GM12878 (cell line): Measurements from ENCODE around the gene WWOX. TPM values are rescaled to one million over a fixed set of nuclear protein-coding genes. Genes with fewer than 3 reads are reported as not detected.

Experiments
- ATAC-seq: fragments of 200-7000 bp; cut with Tn5 transposase; 3 replicates; pipeline ENCODE4 v1.9.1; 2020; ENCODE audit warnings: mild to moderate bottlenecking, moderate library complexity
- BruUV-seq: library from RNA; stranded (reverse); fragments of 400-500 nt; replicated peaks from 2 replicates; lab custom pipeline; 2021; lab: Mats Ljungman, UMichigan
- CTCF ChIA-PET: fragments of 300-600 bp; sonication (Branson Sonifier 250); formaldehyde crosslinking; extraction: SDS; loops from one replicate; lab custom pipeline; 2021; ENCODE audit warnings: inconsistent platforms; lab: Yijun Ruan, JAX
- POLR2A ChIA-PET: fragments of 350-600 bp; formaldehyde crosslinking; extraction: SDS; loops from one replicate; lab custom pipeline; 2021; ENCODE audit warnings: inconsistent platforms; lab: Charles Lee
- RAD21 ChIA-PET: fragments of 300-600 bp; sonication (Branson Sonifier 250); formaldehyde crosslinking; loops from one replicate; lab custom pipeline; 2023; ENCODE audit warnings: antibody characterized with exemption; ENCODE audit not compliant: unreplicated experiment; lab: Charles Lee
- SMC1A ChIA-PET: fragments of 300-600 bp; sonication (Branson Sonifier 250); formaldehyde crosslinking; loops from one replicate; lab custom pipeline; 2023; ENCODE audit not compliant: unreplicated experiment, uncharacterized antibody; lab: Charles Lee
- DNase-seq: peaks from one replicate; pipeline ENCODE4 v3.0.0-alpha.2; 2011; ENCODE audit warnings: low read depth, low spot score
- FAIRE-seq: peaks from 3 replicates; lab custom pipeline; 2011; peaks lifted over from hg19 to GRCh38; lab: Jason Lieb, UNC
- H2AFZ ChIP-seq: 2 replicates; pipeline ENCODE4 v1.6.0; 2011; ENCODE audit warnings: low read depth, low read length, control low read depth; ENCODE audit not compliant: control insufficient read depth
- H3K27ac ChIP-seq: 2 replicates; pipeline ENCODE4 v1.5.1; 2011; ENCODE audit warnings: control low read depth; ENCODE audit not compliant: control insufficient read depth, insufficient read depth
- H3K27me3 ChIP-seq, 2 experiments: replicated peaks in 1 of 2; 2 replicates each; pipeline versions ENCODE4 v1.6.0 to v1.6.1; 2011; ENCODE audit warnings: low read length in 1 of 2; ENCODE audit not compliant: control insufficient read depth in 2 of 2, insufficient read depth in 2 of 2
- H3K36me3 ChIP-seq, 2 experiments: 2 replicates each; pipeline ENCODE4 v1.5.1; 2011; ENCODE audit warnings: low read length in 1 of 2; ENCODE audit not compliant: control insufficient read depth in 2 of 2, insufficient read depth in 2 of 2
- H3K4me1 ChIP-seq: 2 replicates; pipeline ENCODE4 v1.6.1; 2011; ENCODE audit warnings: mild to moderate bottlenecking, low read length, moderate library complexity, mixed read lengths; ENCODE audit not compliant: control insufficient read depth, insufficient read depth
- H3K4me2 ChIP-seq: 2 replicates; pipeline ENCODE4 v1.6.0; 2011; ENCODE audit warnings: control low read depth; ENCODE audit not compliant: control insufficient read depth, insufficient read depth
- H3K4me3 ChIP-seq: fragments of 200-600 bp; sonication (generic); 2 replicates; pipeline ENCODE4 v1.5.1; 2016
- H3K79me2 ChIP-seq: 2 replicates; pipeline ENCODE4 v1.6.0; 2011; ENCODE audit warnings: low read length; ENCODE audit not compliant: control insufficient read depth, insufficient read depth
- H3K9ac ChIP-seq: 2 replicates; pipeline ENCODE4 v1.8.0; 2011; ENCODE audit warnings: low read length, control low read depth, mixed read lengths; ENCODE audit not compliant: control insufficient read depth, insufficient read depth
- H3K9me3 ChIP-seq: replicated peaks from 3 replicates; pipeline ENCODE4 v1.5.1; 2011; ENCODE audit warnings: mild to moderate bottlenecking, low read length; ENCODE audit not compliant: control insufficient read depth, insufficient read depth
- H4K20me1 ChIP-seq: 2 replicates; pipeline ENCODE4 v1.6.0; 2011; ENCODE audit not compliant: control insufficient read depth, insufficient read depth
- BMI1 ChIP-seq: fragments of 450-650 bp; IDR thresholded peaks from 2 replicates; pipeline ENCODE4 v1.6.1; 2016; ENCODE audit warnings: mild to moderate bottlenecking, moderate library complexity, borderline replicate concordance
- GABPA ChIP-seq: IDR thresholded peaks from 2 replicates; pipeline ENCODE4 v1.6.1; 2014; ENCODE audit warnings: antibody characterized with exemption, low read depth, mild to moderate bottlenecking, inconsistent platforms
- SMAD5 ChIP-seq: IDR thresholded peaks from 2 replicates; pipeline ENCODE4 v1.6.1; 2016; ENCODE audit warnings: antibody characterized with exemption, low read depth
- STAT1 ChIP-seq: fragments of 450-650 bp; conservative IDR thresholded peaks from 2 replicates; pipeline ENCODE4 v1.6.1; 2014; ENCODE audit warnings: antibody characterized with exemption, mild to moderate bottlenecking
- SUPT20H ChIP-seq: IDR thresholded peaks from 2 replicates; pipeline ENCODE4 v1.6.1; 2011; ENCODE audit warnings: low read depth, mild to moderate bottlenecking, low read length, moderate library complexity, borderline replicate concordance; ENCODE audit not compliant: control insufficient read depth
- ZNF217 ChIP-seq: fragments of 450-650 bp; IDR thresholded peaks from 2 replicates; pipeline ENCODE4 v1.6.1; 2017; ENCODE audit warnings: antibody characterized with exemption, mild to moderate bottlenecking
- WGBS: methylation state at CpG from one replicate; pipeline ENCODE4 v1.1.6; 2016; ENCODE audit warnings: low lambda C conversion rate; ENCODE audit not compliant: insufficient replicate concordance, insufficient coverage; ENCODE audit errors: missing lambda C conversion rate; 5-methylcytosine and 5-hydroxymethylcytosine counted together
- in situ Hi-C: fragments of 300-500 bp; cut with MboI; formaldehyde crosslinking; loops from 9 replicates; pipeline ENCODE4 v1.14.3; 2018; ENCODE audit warnings: mixed read lengths
- intact Hi-C: fragments of 100-400 bp; cut with micrococcal nuclease; formaldehyde crosslinking; loops from one replicate; pipeline ENCODE4 v1.14.2; 2022; ENCODE audit not compliant: unreplicated experiment
- polyA plus RNA-seq, 11 experiments: library from polyadenylated mRNA; depleted of rRNA in 4 of 11; unstranded in 6 of 11; stranded (reverse) in 5 of 11; fragments of >200 nt; fragmentation: Nextera tagmentation in 4 of 11; fragmentation: Illumina TruSeq in 1 of 11; extraction: Ambion mirVana in 4 of 11; extraction: Trizol in 1 of 11; gene quantifications; 1 replicate in 1 of 11; 2 replicates in 10 of 11; pipeline versions ENCODE4 v1.2.1 to v1.2.3, GENCODE V29; 2011 to 2016; ENCODE audit warnings: inconsistent platforms in 2 of 11, missing spikeins in 2 of 11, low read depth in 1 of 11
- total RNA-seq, 4 experiments: library from RNA; depleted of rRNA in 3 of 4; stranded (reverse); fragments of >200 nt in 3 of 4; fragmentation: Illumina TruSeq in 1 of 4; extraction: Trizol in 1 of 4; gene quantifications; 2 replicates each; pipeline versions ENCODE4 v1.2.1 to v1.2.3, GENCODE V29; 2013 to 2021
- TF ChIP-seq, protein P1 (sequence below): fragments of 450-650 bp; formaldehyde crosslinking; IDR thresholded peaks from 2 replicates; pipeline ENCODE4 v1.4.0; 2022; ENCODE audit warnings: mild to moderate bottlenecking, moderate library complexity
- TF ChIP-seq, protein P2 (sequence below): IDR thresholded peaks from 2 replicates; pipeline ENCODE4 v1.6.1; 2011; ENCODE audit warnings: mild to moderate bottlenecking, low read depth, low read length, moderate library complexity; ENCODE audit not compliant: insufficient replicate concordance
- TF ChIP-seq, protein P3 (sequence below), 3 experiments: IDR thresholded peaks in 2 of 3; conservative IDR thresholded peaks in 1 of 3; 2 replicates each; pipeline ENCODE4 v1.5.1; 2011; ENCODE audit warnings: low read depth in 3 of 3, low read length in 3 of 3, mild to moderate bottlenecking in 3 of 3, control low read depth in 2 of 3, moderate library complexity in 2 of 3, inconsistent platforms in 1 of 3, mixed read lengths in 1 of 3; ENCODE audit not compliant: control insufficient read depth in 2 of 3, insufficient read depth in 1 of 3; ENCODE audit errors: extremely low read depth in 1 of 3
- TF ChIP-seq, protein P4 (sequence below): fragments of 450-650 bp; conservative IDR thresholded peaks from 2 replicates; pipeline ENCODE4 v1.6.1; 2017; ENCODE audit warnings: mild to moderate bottlenecking, moderate library complexity

Gene WWOX
- total and polyA plus RNA-seq, 10 of the 15 experiments (the other 5 are each of a cell fraction or from before 2014, with no cell fraction given) = 2.8 to 24.4 (median 17.8) TPM

DNA sequence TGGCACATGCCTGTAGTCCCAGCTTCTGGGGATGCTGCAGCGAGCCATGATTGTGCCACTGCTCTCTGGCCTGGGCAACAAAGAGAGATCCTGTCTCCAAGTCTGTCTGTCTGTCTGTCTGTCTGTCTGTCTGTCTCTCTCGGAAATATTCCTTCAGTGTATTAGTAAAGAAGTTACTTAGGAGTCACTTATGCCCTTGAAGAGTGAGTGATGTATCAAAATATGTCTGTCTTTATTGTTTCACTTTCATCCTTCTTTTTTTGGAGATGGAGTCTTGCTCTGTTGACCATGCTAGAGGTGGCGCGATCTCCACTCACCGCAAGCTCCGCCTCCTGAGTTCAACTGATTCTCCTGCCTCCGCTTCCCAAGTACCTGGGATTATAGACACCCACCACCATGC lies 410.5 kb downstream of the WWOX start (continued):
- no peak for TF ChIP-seq STAT1

DNA sequence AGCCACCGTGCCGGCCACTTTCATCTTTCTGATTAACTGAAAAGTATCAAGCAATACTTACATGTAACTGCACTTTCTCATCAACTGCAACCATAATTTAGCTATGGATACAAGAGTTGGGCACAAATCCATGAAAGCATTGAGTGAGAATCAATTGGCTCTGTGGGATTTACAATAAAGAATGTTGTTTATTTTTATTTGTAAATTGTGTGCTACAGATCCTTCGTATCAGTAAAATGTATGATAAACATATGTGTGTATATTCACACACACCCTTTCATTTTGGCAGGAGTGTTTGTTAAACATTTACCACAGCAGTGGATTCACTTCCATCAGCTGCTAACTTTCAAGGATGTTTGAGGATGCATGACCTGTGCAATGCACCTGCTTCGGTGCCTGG lies 411.0 kb downstream of the WWOX start:
- ChIA-PET CTCF (no interaction called here), SMC1A (no interaction called here), POLR2A (no interaction called here), RAD21 (no interaction called here)
- H4K20me1 ChIP-seq = no peaks in the 10 kb centered on the region
- 82% methylated on average over 4 of the region's 4 CpGs for WGBS
- no peaks in the 10 kb centered on the region for H3K4me1 ChIP-seq
- H3K36me3 ChIP-seq = no peaks in the 10 kb centered on the region
- H3K79me2 ChIP-seq = no peaks in the 10 kb centered on the region
- DNase-seq (no peak), ATAC-seq (no peak), FAIRE-seq (no peak)
- no peak overlapping the region for H3K27ac ChIP-seq
- in situ Hi-C loops (no loop called here), intact Hi-C loops (no loop called here)
- no peak overlapping the region for H3K9ac ChIP-seq
- TF ChIP-seq SUPT20H (no peak), ZNF217 (no peak), BMI1 (no peak), SMAD5 (no peak), GABPA (no peak)
- TF ChIP-seq, protein P1, sequence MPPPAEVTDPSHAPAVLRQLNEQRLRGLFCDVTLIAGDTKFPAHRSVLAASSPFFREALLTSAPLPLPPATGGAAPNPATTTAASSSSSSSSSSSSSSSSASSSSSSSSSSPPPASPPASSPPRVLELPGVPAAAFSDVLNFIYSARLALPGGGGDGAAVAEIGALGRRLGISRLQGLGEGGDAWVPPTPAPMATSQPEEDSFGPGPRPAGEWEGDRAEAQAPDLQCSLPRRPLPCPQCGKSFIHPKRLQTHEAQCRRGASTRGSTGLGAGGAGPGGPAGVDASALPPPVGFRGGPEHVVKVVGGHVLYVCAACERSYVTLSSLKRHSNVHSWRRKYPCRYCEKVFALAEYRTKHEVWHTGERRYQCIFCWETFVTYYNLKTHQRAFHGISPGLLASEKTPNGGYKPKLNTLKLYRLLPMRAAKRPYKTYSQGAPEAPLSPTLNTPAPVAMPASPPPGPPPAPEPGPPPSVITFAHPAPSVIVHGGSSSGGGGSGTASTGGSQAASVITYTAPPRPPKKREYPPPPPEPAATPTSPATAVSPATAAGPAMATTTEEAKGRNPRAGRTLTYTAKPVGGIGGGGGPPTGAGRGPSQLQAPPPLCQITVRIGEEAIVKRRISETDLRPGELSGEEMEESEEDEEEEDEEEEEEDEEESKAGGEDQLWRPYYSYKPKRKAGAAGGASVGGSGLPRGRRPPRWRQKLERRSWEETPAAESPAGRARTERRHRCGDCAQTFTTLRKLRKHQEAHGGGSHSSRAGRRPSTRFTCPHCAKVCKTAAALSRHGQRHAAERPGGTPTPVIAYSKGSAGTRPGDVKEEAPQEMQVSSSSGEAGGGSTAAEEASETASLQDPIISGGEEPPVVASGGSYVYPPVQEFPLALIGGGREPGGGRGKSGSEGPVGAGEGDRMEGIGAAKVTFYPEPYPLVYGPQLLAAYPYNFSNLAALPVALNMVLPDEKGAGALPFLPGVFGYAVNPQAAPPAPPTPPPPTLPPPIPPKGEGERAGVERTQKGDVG (CRISPR knock-in tag) = no peak
- TF ChIP-seq, protein P2, sequence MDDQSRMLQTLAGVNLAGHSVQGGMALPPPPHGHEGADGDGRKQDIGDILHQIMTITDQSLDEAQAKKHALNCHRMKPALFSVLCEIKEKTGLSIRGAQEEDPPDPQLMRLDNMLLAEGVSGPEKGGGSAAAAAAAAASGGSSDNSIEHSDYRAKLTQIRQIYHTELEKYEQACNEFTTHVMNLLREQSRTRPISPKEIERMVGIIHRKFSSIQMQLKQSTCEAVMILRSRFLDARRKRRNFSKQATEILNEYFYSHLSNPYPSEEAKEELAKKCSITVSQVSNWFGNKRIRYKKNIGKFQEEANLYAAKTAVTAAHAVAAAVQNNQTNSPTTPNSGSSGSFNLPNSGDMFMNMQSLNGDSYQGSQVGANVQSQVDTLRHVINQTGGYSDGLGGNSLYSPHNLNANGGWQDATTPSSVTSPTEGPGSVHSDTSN = no peak
- TF ChIP-seq, protein P3, sequence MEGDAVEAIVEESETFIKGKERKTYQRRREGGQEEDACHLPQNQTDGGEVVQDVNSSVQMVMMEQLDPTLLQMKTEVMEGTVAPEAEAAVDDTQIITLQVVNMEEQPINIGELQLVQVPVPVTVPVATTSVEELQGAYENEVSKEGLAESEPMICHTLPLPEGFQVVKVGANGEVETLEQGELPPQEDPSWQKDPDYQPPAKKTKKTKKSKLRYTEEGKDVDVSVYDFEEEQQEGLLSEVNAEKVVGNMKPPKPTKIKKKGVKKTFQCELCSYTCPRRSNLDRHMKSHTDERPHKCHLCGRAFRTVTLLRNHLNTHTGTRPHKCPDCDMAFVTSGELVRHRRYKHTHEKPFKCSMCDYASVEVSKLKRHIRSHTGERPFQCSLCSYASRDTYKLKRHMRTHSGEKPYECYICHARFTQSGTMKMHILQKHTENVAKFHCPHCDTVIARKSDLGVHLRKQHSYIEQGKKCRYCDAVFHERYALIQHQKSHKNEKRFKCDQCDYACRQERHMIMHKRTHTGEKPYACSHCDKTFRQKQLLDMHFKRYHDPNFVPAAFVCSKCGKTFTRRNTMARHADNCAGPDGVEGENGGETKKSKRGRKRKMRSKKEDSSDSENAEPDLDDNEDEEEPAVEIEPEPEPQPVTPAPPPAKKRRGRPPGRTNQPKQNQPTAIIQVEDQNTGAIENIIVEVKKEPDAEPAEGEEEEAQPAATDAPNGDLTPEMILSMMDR (IDR thresholded peaks at IDR 0.05 in 2 of 3, conservative IDR thresholded peaks at IDR 0.05 in 1 of 3; ENCODE audit: control insufficient read depth in 2 of 3, extremely low read depth in 1 of 3, insufficient read depth in 1 of 3, low read depth in 3 of 3, low read length in 3 of 3) = no peak
- TF ChIP-seq, protein P4, sequence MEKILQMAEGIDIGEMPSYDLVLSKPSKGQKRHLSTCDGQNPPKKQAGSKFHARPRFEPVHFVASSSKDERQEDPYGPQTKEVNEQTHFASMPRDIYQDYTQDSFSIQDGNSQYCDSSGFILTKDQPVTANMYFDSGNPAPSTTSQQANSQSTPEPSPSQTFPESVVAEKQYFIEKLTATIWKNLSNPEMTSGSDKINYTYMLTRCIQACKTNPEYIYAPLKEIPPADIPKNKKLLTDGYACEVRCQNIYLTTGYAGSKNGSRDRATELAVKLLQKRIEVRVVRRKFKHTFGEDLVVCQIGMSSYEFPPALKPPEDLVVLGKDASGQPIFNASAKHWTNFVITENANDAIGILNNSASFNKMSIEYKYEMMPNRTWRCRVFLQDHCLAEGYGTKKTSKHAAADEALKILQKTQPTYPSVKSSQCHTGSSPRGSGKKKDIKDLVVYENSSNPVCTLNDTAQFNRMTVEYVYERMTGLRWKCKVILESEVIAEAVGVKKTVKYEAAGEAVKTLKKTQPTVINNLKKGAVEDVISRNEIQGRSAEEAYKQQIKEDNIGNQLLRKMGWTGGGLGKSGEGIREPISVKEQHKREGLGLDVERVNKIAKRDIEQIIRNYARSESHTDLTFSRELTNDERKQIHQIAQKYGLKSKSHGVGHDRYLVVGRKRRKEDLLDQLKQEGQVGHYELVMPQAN = no peak
- no peak overlapping the region for H3K4me3 ChIP-seq
- no TSS peak for BruUV-seq
- no peak overlapping the region for H3K4me2 ChIP-seq
- no peaks in the 10 kb centered on the region for H3K27me3 ChIP-seq
- H3K9me3 ChIP-seq = no peaks in the 10 kb centered on the region
- no peak overlapping the region for H2AFZ ChIP-seq
